GM12872 (cell line): ENCODE data around the gene GABRB1.

Experiments used
- TF ChIP-seq, protein P1 (sequence below): IDR thresholded peaks from 3 replicates; pipeline ENCODE4 v1.5.1; 2011; ENCODE audit warnings: low read depth, mild to moderate bottlenecking, low read length, moderate library complexity; ENCODE audit not compliant: insufficient read depth

Gene GABRB1

DNA sequence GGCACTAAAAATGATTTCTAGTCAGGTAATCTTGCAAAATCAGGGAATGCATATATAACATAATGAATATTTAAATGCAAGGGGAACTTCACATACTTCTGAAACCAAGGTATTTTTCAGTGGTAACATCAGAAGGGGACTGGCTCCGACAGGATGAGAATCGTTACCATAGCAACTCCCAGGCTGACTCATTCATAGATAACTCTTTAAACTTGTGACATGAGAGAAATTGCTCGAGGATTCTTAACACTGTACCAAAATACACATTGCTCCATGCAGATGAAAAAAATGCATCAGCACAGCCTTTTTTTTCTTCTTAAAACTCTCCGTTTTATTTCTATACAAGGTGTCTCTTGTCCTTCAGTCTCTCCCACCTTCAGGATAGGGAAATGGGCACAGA, 114.3 kb downstream of the GABRB1 start:
- TF ChIP-seq, protein P1, sequence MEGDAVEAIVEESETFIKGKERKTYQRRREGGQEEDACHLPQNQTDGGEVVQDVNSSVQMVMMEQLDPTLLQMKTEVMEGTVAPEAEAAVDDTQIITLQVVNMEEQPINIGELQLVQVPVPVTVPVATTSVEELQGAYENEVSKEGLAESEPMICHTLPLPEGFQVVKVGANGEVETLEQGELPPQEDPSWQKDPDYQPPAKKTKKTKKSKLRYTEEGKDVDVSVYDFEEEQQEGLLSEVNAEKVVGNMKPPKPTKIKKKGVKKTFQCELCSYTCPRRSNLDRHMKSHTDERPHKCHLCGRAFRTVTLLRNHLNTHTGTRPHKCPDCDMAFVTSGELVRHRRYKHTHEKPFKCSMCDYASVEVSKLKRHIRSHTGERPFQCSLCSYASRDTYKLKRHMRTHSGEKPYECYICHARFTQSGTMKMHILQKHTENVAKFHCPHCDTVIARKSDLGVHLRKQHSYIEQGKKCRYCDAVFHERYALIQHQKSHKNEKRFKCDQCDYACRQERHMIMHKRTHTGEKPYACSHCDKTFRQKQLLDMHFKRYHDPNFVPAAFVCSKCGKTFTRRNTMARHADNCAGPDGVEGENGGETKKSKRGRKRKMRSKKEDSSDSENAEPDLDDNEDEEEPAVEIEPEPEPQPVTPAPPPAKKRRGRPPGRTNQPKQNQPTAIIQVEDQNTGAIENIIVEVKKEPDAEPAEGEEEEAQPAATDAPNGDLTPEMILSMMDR, result no peak

DNA sequence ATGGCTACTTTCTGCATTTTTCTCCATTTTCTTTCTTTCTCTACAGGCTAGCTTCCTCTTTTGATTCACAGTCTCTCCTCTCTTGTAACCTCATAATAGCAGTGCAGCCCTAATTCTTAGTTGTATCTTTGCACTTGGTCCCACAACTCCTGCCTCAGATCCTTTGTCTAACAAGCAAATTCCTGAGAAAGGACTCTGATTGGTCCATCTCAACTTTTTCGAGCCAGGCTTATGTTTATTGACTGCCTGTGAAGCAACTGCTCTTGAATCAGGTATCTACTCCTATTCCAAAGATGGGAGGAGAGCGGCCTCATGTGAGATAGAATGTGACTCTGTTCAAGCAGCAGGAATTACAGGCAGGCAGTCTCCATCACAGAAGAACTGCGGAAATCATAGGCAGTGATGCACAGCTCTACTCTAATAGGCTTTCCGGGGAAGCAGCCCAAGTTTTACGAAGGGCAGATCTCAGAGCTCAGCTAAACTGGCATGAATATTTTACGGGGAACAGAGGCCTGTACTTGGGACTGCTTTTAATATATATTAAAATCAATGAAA, 123.5 kb downstream of the GABRB1 start:
- TF ChIP-seq, protein P1, result no peak

DNA sequence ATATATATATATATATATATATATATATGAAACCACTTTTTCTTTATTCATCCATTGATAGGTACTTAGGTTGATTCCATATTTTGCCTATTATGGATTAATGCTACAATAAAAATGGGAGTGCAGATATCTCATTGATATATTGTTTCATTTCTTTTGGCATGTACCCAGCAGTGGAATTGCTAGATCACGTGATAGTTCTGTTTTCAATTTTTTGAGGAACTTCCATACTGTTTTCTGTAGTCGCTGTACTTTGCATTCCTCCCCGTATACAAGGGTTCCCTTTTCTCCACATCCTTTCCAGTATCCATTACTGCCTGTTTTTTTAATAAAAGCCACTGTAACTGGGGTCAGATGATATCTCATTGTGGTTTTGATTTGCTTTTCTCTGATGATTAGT, 124.6 kb downstream of the GABRB1 start:
- TF ChIP-seq, protein P1, result no peak

DNA sequence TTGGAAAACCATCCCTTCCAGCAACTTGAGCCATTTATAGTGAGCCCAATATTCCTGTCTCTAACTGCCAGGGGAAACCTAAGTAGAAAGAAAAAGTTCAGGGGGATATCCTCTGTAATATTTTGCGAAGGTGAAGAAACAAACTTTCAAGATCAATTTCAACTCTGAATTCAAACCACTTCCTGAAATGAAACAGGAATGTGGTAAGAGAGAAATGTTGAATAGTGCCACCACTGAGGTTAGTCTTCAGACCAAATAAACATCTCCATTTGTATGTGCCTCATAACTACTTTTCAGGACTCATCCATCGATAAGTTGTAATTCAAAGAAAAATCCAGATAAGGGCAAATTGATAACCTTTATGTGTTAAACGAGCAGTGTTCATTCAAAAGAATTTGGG, 128.7 kb downstream of the GABRB1 start:
- TF ChIP-seq, protein P1, result no peak

DNA sequence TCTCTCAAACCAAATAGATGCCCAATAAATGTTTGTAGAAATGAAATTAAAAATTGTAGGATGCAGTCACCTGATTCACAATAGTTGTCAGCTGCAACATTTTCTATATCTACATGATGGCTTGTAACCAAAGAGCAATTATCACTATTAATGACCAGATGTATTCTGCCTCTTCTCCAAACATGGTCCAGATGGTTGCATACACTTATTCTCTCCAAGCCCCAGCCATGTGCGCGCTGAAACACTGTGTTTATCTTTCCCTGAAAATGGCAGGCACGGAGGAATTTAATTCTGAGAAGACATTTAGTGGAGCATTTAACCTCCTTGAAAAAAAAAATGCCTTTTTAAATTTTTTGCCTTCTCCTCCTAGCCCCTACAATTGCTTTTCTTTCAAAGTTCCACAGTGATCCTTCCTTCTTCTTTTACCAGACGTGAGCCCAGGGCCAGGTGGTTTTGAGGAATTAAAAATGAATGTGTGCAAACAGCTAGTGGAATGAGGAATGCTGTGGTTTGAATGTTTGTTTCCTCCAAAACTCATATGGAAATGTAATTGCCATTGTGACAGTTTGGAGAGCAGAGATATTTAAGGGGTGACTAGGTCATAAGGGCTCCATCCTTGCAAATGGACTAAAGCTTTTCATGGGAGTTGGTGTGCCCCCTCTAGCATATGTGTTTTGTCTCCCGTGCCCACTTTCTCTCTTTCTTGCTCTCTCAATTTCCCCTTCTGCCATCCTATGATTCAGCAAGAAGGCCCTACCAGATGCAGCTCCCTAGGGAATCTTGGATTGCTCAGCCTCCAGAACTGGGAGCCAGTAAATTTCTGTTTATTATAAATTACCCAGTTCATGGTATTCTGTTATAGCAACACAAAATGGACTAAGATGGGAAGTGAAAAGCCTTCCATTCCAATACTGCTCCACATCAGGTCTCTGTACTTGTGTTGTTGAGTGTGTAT, 136.0 kb downstream of the GABRB1 start:
- TF ChIP-seq, protein P1, result no peak

DNA sequence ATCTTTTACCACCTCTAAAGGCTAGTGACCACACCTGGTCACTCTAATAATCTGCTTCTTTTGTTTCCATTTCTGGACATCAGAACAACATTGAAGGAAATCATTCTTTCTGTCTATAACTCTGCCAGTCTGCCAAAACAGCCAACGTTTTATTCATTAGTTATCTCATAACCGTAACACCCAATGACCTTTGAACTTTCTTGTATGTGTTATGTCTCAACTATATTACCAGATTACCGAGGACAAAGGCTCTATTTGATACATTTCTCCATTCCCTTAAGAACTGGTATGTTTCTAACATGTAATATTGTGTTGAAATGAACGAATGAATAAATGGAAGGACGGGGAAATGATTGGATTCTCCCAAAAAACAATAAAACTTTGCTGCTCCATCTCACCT, 152.7 kb downstream of the GABRB1 start:
- TF ChIP-seq, protein P1, result no peak

DNA sequence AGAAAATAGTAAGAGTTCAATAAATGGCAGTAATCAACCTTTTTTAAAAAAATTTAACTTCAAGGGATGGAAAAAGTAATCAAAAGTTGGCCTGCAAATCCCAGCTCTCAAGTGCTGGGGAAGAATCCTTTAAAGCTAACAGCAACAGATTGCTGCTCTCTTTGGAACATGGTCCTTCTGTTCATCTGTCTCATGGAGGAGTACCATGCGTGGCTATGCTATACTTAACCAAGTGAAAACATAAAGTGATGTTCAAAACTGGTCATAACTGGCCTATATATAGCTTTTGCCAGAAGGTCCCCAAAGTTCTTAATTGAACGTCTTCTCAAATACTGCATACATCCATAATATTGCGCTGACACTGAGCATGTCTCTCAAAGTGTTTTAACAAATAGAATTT, 154.4 kb downstream of the GABRB1 start:
- TF ChIP-seq, protein P1, result no peak
